CD4-positive, alpha-beta T cell treated with Interleukin-2 at 100 ng/mL for 4 hours (primary cell): ENCODE results near the gene OR4A47.
"Not testable (repeated sequence)": the region's sequence is repeated elsewhere in the genome, so short reads cannot be mapped to it uniquely, and the experiment has no call there.

Experiments used
- DNase-seq: peaks from one replicate; pipeline ENCODE4 v3.0.0-alpha.2; 2020; ENCODE audit warnings: low spot score

Gene OR4A47, protein sequence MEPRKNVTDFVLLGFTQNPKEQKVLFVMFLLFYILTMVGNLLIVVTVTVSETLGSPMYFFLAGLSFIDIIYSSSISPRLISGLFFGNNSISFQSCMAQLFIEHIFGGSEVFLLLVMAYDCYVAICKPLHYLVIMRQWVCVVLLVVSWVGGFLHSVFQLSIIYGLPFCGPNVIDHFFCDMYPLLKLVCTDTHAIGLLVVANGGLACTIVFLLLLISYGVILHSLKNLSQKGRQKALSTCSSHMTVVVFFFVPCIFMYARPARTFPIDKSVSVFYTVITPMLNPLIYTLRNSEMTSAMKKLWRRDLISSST

DNA sequence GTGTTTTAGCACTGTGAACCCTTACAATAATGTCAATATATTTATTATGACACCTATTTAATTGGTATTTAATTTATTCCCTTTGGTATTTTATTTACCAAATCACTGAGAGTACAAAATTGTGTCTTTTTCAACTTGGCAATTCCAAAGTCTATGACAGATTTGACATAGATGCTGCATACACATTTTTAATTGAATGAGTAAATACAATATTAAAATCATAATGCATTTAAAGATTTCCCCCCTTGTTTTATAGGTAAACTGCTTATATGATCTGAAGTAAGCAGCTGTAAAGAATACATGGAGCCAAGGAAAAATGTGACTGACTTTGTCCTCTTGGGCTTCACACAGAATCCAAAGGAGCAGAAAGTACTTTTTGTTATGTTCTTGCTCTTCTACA is at the start of gene OR4A47:
Gene OR4A47 (plus strand): TSS at position 301 of the 400 bp plus-strand sequence. CDS start 0 bp downstream, at position 301.
- DNase-seq, result not testable (repeated sequence)

DNA sequence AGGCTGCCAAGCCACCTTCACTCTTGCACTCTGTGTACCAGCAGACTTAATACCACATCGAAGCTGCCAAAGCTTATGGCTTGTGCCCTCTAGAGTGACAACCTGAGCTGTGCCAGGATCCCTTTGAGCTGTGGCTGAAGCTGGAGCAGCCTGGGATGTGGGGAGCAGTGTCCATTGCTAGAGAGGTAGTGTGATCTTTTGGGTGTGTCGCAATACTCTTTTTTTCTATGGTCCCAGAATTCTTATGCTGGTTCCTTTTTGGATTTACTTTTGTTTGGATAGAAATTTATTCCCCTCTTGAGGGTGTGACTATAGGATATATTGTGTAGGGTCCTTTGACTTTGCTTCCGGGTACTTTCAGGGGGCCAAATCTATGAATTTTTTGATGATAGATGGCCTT is 32.7 kb upstream of the OR4A47 start:
- not testable (repeated sequence) for DNase-seq

DNA sequence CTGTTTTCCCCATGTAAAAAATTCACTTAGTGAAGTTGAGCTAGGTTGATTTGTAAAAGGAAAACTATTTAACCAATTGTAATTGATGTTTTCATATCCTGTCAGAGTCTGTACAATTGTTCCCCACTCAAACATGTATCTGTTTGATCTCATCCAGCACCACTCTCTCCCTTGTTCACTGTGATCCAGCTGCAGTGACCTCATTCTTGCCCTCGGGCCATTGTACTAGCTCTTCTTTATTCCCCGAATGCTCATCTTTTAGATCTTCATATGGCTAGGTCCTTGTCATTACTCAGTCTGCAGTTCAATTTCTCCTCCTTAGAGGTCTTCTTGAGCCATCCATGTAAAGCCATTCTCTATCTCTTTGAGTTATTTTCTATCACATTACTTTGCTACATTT is 14.6 kb upstream of the OR4A47 start:
- DNase-seq, result not testable (repeated sequence)

DNA sequence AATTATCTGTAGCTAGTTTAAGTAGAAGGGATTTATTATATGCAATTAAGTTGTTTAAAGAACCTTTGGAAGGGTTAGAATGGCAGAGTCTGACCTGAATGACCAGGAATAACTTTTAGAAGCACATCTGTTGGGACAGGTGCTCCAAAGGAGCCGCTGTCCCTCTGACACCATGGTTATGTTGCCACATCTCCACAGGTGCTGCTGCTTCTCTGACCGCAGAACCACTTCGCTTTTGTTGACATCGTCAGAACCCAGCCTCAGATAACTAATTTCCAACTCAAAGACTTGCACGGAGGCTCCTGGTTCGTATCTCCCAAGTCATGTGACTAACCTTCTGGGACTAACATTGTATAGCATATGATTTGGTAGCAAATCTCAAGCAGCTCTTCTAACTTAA is 13.9 kb upstream of the OR4A47 start:
- DNase-seq, result not testable (repeated sequence)

DNA sequence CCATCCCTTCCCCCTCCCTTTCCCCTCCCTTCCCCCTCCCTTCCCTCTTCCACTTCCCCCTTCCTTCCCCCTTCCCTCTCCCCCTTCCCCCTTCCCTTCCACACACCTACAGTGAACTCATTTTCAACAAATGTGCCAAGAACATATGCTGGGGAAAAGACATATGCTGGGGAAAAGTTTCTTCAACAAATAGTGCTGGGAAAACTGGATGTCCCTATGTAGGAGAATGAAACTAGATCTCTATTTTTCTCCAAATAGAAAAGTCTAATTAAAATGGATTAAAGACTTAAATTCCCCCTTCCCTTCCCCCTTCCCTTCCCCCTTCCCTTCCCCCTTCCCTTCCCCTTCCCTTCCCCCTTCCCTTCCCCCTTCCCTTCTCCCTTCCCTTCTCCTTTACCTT is 17.6 kb downstream of the OR4A47 start:
- not testable (repeated sequence) for DNase-seq

DNA sequence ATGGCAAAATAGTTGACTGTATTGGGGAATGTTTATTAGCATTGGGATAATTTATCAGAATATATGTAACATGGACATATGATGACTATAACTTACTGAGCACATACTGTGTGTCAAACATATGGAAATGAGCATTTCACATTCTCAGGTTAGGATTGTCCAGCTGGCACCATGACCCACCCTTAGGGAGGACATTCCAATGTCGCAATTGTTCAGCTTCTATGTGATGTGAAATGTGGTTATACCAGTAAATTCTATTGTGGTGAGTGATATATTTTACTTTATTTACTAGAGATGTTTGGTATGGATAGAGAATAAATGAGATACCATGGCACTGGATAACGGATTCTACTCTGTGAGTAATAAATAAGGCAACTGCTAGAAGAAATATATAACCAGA is 50.4 kb downstream of the OR4A47 start:
- no peak for DNase-seq
